HepG2 (cell line): Measurements from ENCODE around the gene MYH3. TPM values are rescaled to one million over a fixed set of nuclear protein-coding genes. Genes with fewer than 3 reads are reported as not detected.

Source experiments
- BCL6 ChIP-seq: IDR thresholded peaks from 2 replicates; pipeline ENCODE4 v1.6.1; 2016; ENCODE audit warnings: missing genetic modification reagents, missing compliant biosample characterization
- CREBL2 ChIP-seq: sonication (generic); formaldehyde crosslinking; IDR thresholded peaks from 2 replicates; pipeline ENCODE4 v1.8.1; 2023; ENCODE audit warnings: missing genetic modification reagents, mild to moderate bottlenecking, borderline replicate concordance
- DMAP1 ChIP-seq: IDR thresholded peaks from 2 replicates; pipeline ENCODE4 v1.6.1; 2016
- FOXA1 ChIP-seq, 2 experiments: fragments of 450-650 bp in 1 of 2; sonication (generic) in 1 of 2; formaldehyde crosslinking in 1 of 2; IDR thresholded peaks; 2 replicates each; pipeline versions ENCODE4 v1.4.0 to v1.6.1; 2016 to 2020; ENCODE audit warnings: missing genetic modification reagents in 1 of 2
- NCOA5 ChIP-seq: sonication (generic); formaldehyde crosslinking; IDR thresholded peaks from 2 replicates; pipeline ENCODE4 v1.4.0; 2020; ENCODE audit warnings: missing genetic modification reagents
- POGK ChIP-seq: sonication (generic); formaldehyde crosslinking; conservative IDR thresholded peaks from 2 replicates; pipeline ENCODE4 v1.8.0; 2022; ENCODE audit warnings: mild to moderate bottlenecking, moderate library complexity, missing genetic modification reagents
- RAD51 ChIP-seq: fragments of 450-650 bp; IDR thresholded peaks from 2 replicates; pipeline ENCODE4 v1.6.1; 2016; ENCODE audit warnings: borderline replicate concordance
- TARDBP ChIP-seq: sonication (generic); formaldehyde crosslinking; IDR thresholded peaks from 2 replicates; pipeline ENCODE4 v1.8.0; 2022; ENCODE audit warnings: mild to moderate bottlenecking, missing genetic modification reagents
- TBX3 ChIP-seq: fragments of 450-650 bp; IDR thresholded peaks from 2 replicates; pipeline ENCODE4 v1.6.1; 2017; ENCODE audit warnings: antibody characterized with exemption, mild to moderate bottlenecking, inconsistent platforms, borderline replicate concordance
- TEAD2 ChIP-seq: sonication (generic); formaldehyde crosslinking; IDR thresholded peaks from 2 replicates; pipeline ENCODE4 v1.9.0; 2021; ENCODE audit warnings: missing genetic modification reagents
- ZBTB40 ChIP-seq, 2 experiments: fragments of 450-650 bp in 1 of 2; sonication (generic) in 1 of 2; formaldehyde crosslinking in 1 of 2; IDR thresholded peaks; 2 replicates each; pipeline versions ENCODE4 v1.6.1 to v1.8.0; 2016 to 2022; ENCODE audit warnings: antibody characterized with exemption in 1 of 2, mild to moderate bottlenecking in 1 of 2, missing genetic modification reagents in 1 of 2
- ZNF225 ChIP-seq: sonication (generic); formaldehyde crosslinking; IDR thresholded peaks from 2 replicates; pipeline ENCODE4 v1.4.0; 2020; ENCODE audit warnings: mild to moderate bottlenecking, missing genetic modification reagents
- ZNF234 ChIP-seq: sonication (generic); formaldehyde crosslinking; conservative IDR thresholded peaks from 2 replicates; pipeline ENCODE4 v1.5.1; 2020; ENCODE audit warnings: mild to moderate bottlenecking, missing genetic modification reagents
- ZNF326 ChIP-seq: sonication (generic); formaldehyde crosslinking; IDR thresholded peaks from 2 replicates; pipeline ENCODE4 v1.4.0; 2020; ENCODE audit warnings: missing genetic modification reagents, borderline replicate concordance
- ZNF441 ChIP-seq: sonication (generic); formaldehyde crosslinking; IDR thresholded peaks from 2 replicates; pipeline ENCODE4 v1.7.0; 2021; ENCODE audit warnings: missing genetic modification reagents, borderline replicate concordance
- ZNF543 ChIP-seq: sonication (generic); formaldehyde crosslinking; IDR thresholded peaks from 2 replicates; pipeline ENCODE4 v1.4.0; 2020; ENCODE audit warnings: mild to moderate bottlenecking, missing genetic modification reagents
- ZNF556 ChIP-seq: sonication (generic); formaldehyde crosslinking; IDR thresholded peaks from 2 replicates; pipeline ENCODE4 v1.4.0; 2020; ENCODE audit warnings: mild to moderate bottlenecking, missing genetic modification reagents, borderline replicate concordance
- ZNF557 ChIP-seq: sonication (generic); formaldehyde crosslinking; IDR thresholded peaks from 2 replicates; pipeline ENCODE4 v1.4.0; 2020; ENCODE audit warnings: missing genetic modification reagents
- polyA plus RNA-seq, 8 experiments: library from polyadenylated mRNA; depleted of rRNA in 3 of 8; stranded (reverse) in 7 of 8; unstranded in 1 of 8; fragments of >200 nt; fragmentation: Illumina TruSeq in 4 of 8; extraction: Trizol in 4 of 8; gene quantifications; 2 replicates each; pipeline versions ENCODE4 v1.2.1 to v1.2.3, GENCODE V29; 2011 to 2016; ENCODE audit warnings: low read depth in 4 of 8, missing spikeins in 1 of 8, mixed read lengths in 1 of 8; ENCODE audit not compliant: insufficient read depth in 1 of 8
- total RNA-seq, 5 experiments: library from RNA; depleted of rRNA; stranded (reverse); fragments of >200 nt; fragmentation: Illumina TruSeq; extraction: Trizol; gene quantifications; 2 replicates each; pipeline ENCODE4 v1.2.3, GENCODE V29; 2016; ENCODE audit warnings: low read depth in 1 of 5

The MYH3 gene
- total and polyA plus RNA-seq, 2 of the 13 experiments (the other 11 are each of a cell fraction or from before 2014, with no cell fraction given): 2.5 to 4.5 TPM

GRCh38 chr17:10697092-10698081 is 40.3 kb upstream of the MYH3 start, which contains the start of the genes ADPRM and SCO1 (continued):
- TF ChIP-seq ZNF441 (peak; percentile 91; the same call in 1 of the 2 replicates), ZBTB40 (IDR thresholded peaks at IDR 0.05) (peak; percentile 80), ZBTB40 (CRISPR knock-in tag; IDR thresholded peaks at IDR 0.05) (peak; percentile 77; the same call in 1 of the 2 replicates), ZNF556 (CRISPR knock-in tag) (peak; percentile 97), TBX3 (no peak), TARDBP (CRISPR knock-in tag) (peak; percentile 93), ZNF234 (CRISPR knock-in tag) (0 out of 2 replicates have a peak, but pooled peaks have one; percentile 29), DMAP1 (CRISPR knock-in tag) (peak; percentile 93), CREBL2 (CRISPR knock-in tag) (no peak), ZNF557 (CRISPR knock-in tag) (no peak), TEAD2 (CRISPR knock-in tag) (no peak), ZNF225 (peak; percentile 61; the same call in 1 of the 2 replicates), NCOA5 (CRISPR knock-in tag) (no peak), POGK (CRISPR knock-in tag) (peak; percentile 56), FOXA1 (IDR thresholded peaks at IDR 0.05) (no peak), FOXA1 (CRISPR knock-in tag; IDR thresholded peaks at IDR 0.05) (peak; percentile 63), RAD51 (no peak), ZNF326 (CRISPR knock-in tag) (no peak), BCL6 (peak; percentile 35; the same call in 1 of the 2 replicates), ZNF543 (CRISPR knock-in tag) (peak; percentile 80; the same call in 1 of the 2 replicates)
